ENCODE data around the gene WDPCP. TPM values are rescaled to one million over a fixed set of nuclear protein-coding genes. Genes with fewer than 3 reads are reported as not detected.

Gene WDPCP
- total RNA-seq, 2 donors from 2014 or later: 11.8 to 25.1 TPM

DNA sequence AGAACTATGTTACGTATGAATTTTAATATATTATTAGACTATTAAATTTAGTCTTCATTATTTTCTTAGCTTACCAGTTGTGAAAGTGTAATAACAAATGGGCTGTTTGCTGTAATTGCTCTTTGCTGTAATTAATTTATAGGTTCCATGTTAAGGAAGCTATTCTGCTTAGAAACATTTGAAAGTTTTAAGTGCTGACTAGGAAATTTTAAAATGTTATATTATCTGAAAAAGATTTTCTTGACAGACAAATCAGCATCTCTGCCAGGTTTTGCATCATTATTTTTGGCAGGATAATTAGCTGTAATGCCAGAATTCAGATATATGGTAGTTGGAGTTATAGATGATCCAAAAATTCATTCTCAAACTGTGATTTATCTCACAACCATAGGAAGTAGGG is 495.4 kb downstream of the WDPCP start:
- DNase-seq: no peak
- no peak for TF ChIP-seq CTCF (conservative IDR thresholded peaks at IDR 0.05)
- Mint-ChIP-seq H3K27ac (no peak overlapping the region), H3K27me3 (ENCODE audit: insufficient read depth) (peaks cover 1% of the 10 kb centered on the region), H3K36me3 (ENCODE audit: low read depth) (no peaks in the 10 kb centered on the region), H3K4me1 (peaks cover 4% of the 10 kb centered on the region), H3K4me3 (no peak overlapping the region), H3K9me3 (peaks cover 5% of the 10 kb centered on the region)
- Histone ChIP-seq H3K27ac (ENCODE audit: low read depth, low read length) (no peak overlapping the region), H3K9ac (ENCODE audit: extremely low read depth, low read length, poor library complexity, severe bottlenecking) (no peak overlapping the region), H3K4me3 (ENCODE audit: low read length) (no peak overlapping the region), H3K27me3 (ENCODE audit: control insufficient read depth, insufficient read depth, low read length, poor library complexity, severe bottlenecking) (no peaks in the 10 kb centered on the region), H3K9me3 (ENCODE audit: control insufficient read depth, low read length) (no peaks in the 10 kb centered on the region), H3K36me3 (ENCODE audit: control insufficient read depth, insufficient read depth, low read length) (no peaks in the 10 kb centered on the region), H3K4me1 (ENCODE audit: control insufficient read depth, insufficient read depth, low read length) (no peaks in the 10 kb centered on the region)
- no CpG with 5 or more reads among the region's 1 CpG for WGBS, 2 experiments (ENCODE audit: insufficient coverage in 1 of 2, insufficient read length in 1 of 2)

DNA sequence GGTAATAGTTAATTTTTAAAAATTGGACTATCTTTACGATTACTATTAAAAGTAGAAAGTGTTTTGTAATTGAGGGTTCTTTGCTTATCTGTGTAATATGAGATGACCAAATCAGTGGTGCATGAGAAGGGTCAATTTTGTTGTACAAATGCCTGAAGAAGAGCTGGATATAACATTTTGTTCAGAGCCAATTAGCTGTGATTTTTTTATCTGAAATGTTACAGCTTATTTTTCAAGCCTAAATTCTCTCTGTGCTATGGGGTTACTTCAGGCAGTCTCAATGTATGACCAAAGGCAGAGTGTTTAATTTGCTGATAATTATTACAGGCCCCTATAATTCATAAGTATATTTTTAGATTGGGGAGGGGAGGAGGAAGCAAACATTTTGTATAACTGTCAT is 495.9 kb downstream of the WDPCP start:
- peaks cover 4% of the 10 kb centered on the region for H3K4me1 Mint-ChIP-seq
- no peaks in the 10 kb centered on the region for H3K36me3 Mint-ChIP-seq (ENCODE audit: low read depth)
- no peaks in the 10 kb centered on the region for H3K4me1 ChIP-seq (ENCODE audit: control insufficient read depth, insufficient read depth, low read length)

DNA sequence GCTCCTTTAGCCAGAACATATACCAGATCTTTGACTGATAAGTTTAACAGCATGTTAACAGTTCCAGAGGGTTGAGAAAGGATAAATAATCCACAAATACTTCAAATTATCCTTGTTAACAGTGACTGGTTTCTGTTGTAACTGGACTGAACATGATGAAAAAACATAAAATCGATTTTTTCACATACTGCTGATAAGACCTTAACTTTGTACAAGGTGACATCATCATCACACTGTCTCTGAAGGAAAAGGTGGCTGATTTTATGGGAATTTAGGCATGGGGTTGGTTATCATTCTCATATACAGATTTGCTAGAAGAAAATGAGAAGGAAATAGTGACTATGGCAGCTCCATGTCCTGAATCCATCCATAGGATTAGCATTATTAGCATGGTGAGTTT is 501.6 kb downstream of the WDPCP start:
- H3K9me3 Mint-ChIP-seq: peaks cover 3% of the 10 kb centered on the region
- 67% methylated on average over 1 of the region's 1 CpG; no CpG with 5 or more reads in 1 of the 2 experiments for WGBS, 2 experiments (ENCODE audit: insufficient coverage in 1 of 2, insufficient read length in 1 of 2)
- TF ChIP-seq CTCF (conservative IDR thresholded peaks at IDR 0.05): no peak
- no peaks in the 10 kb centered on the region for H3K27me3 ChIP-seq (ENCODE audit: control insufficient read depth, insufficient read depth, low read length, poor library complexity, severe bottlenecking)
- H3K36me3 Mint-ChIP-seq (ENCODE audit: low read depth): no peaks in the 10 kb centered on the region
- no peak overlapping the region for H3K9ac ChIP-seq (ENCODE audit: extremely low read depth, low read length, poor library complexity, severe bottlenecking)
- H3K4me1 Mint-ChIP-seq: no peaks in the 10 kb centered on the region
- DNase-seq: no peak
- no peaks in the 10 kb centered on the region for H3K36me3 ChIP-seq (ENCODE audit: control insufficient read depth, insufficient read depth, low read length)
- no peak overlapping the region for H3K27ac ChIP-seq (ENCODE audit: low read depth, low read length)
- peaks cover 1% of the 10 kb centered on the region for H3K27me3 Mint-ChIP-seq (ENCODE audit: insufficient read depth)
- no peaks in the 10 kb centered on the region for H3K4me1 ChIP-seq (ENCODE audit: control insufficient read depth, insufficient read depth, low read length)
- no peak overlapping the region for H3K4me3 Mint-ChIP-seq
- no peak overlapping the region for H3K27ac Mint-ChIP-seq
- H3K9me3 ChIP-seq (ENCODE audit: control insufficient read depth, low read length): no peaks in the 10 kb centered on the region
- H3K4me3 ChIP-seq (ENCODE audit: low read length): no peak overlapping the region

More for the DNA sequence above, 495.9 kb downstream of the WDPCP start:
- WGBS, 2 experiments (ENCODE audit: insufficient coverage in 1 of 2, insufficient read length in 1 of 2): 94 to 100% methylated on average over 1 of the region's 1 CpG
- Mint-ChIP-seq H3K9me3 (peaks cover 3% of the 10 kb centered on the region), H3K4me3 (no peak overlapping the region), H3K27ac (no peak overlapping the region), H3K27me3 (ENCODE audit: insufficient read depth) (peaks cover 1% of the 10 kb centered on the region)
- Histone ChIP-seq H3K27ac (ENCODE audit: low read depth, low read length) (no peak overlapping the region), H3K9me3 (ENCODE audit: control insufficient read depth, low read length) (no peaks in the 10 kb centered on the region), H3K4me3 (ENCODE audit: low read length) (no peak overlapping the region), H3K27me3 (ENCODE audit: control insufficient read depth, insufficient read depth, low read length, poor library complexity, severe bottlenecking) (no peaks in the 10 kb centered on the region), H3K36me3 (ENCODE audit: control insufficient read depth, insufficient read depth, low read length) (no peaks in the 10 kb centered on the region), H3K9ac (ENCODE audit: extremely low read depth, low read length, poor library complexity, severe bottlenecking) (no peak overlapping the region)
- no peak for TF ChIP-seq CTCF (conservative IDR thresholded peaks at IDR 0.05)
- no peak for DNase-seq

All from endodermal cell (in vitro differentiated cells).